SW 1271 (cell line): Measurements from ENCODE around the gene CRTC3.
"Not testable (repeated sequence)": the region's sequence is repeated elsewhere in the genome, so short reads cannot be mapped to it uniquely, and the experiment has no call there.

Experiments
- DNase-seq, 2 experiments: peaks; one replicate each; lab custom pipeline; 2025; lab: John Stamatoyannopoulos, UW

The CRTC3 gene

GRCh38 chr15:90677807-90678790 lies 148.4 kb downstream of the CRTC3 start:
- no peak for DNase-seq

- DNase-seq: no peak
Measured at GRCh38 chr15:90679959-90680358, 150.2 kb downstream of the CRTC3 start.

- DNase-seq: peak; percentile 45 to 62
Measured at GRCh38 chr15:90680371-90680935, 150.7 kb downstream of the CRTC3 start.

- no peak for DNase-seq
Measured at GRCh38 chr15:90681056-90681455, 151.3 kb downstream of the CRTC3 start.

- DNase-seq: peak in 1 of 2 experiments; percentile 36
Measured at GRCh38 chr15:90681480-90681879, 151.8 kb downstream of the CRTC3 start.

- no peak for DNase-seq
Measured at GRCh38 chr15:90683371-90683770, 153.6 kb downstream of the CRTC3 start.

GRCh38 chr15:90683876-90684275 lies 154.2 kb downstream of the CRTC3 start:
- no peak for DNase-seq

- DNase-seq: no peak
Measured at GRCh38 chr15:90684281-90684680, 154.6 kb downstream of the CRTC3 start.

GRCh38 chr15:90685591-90686434 lies 156.1 kb downstream of the CRTC3 start:
- DNase-seq: no peak

- no peak for DNase-seq
Measured at GRCh38 chr15:90686435-90687218, 156.9 kb downstream of the CRTC3 start.

GRCh38 chr15:90689326-90689961 lies 159.7 kb downstream of the CRTC3 start:
- not testable (repeated sequence) for DNase-seq

- no peak for DNase-seq
Measured at GRCh38 chr15:90690585-90690984, 160.9 kb downstream of the CRTC3 start.

- no peak for DNase-seq
Measured at GRCh38 chr15:90691369-90691768, 161.6 kb downstream of the CRTC3 start.

- DNase-seq: no peak
Measured at GRCh38 chr15:90691982-90692773, 162.5 kb downstream of the CRTC3 start.
